HEK293T (cell line): ENCODE data around the gene DHRS4.

Experiments
- ARNT ChIP-seq: fragments of 450-650 bp; IDR thresholded peaks from 2 replicates; pipeline ENCODE4 v1.6.1; 2017; ENCODE audit warnings: mild to moderate bottlenecking
- BHLHE40 ChIP-seq: fragments of 450-650 bp; IDR thresholded peaks from 2 replicates; pipeline ENCODE4 v1.6.1; 2016; ENCODE audit warnings: mild to moderate bottlenecking, moderate library complexity, borderline replicate concordance
- ELF4 ChIP-seq: fragments of 450-650 bp; IDR thresholded peaks from 2 replicates; pipeline ENCODE4 v1.6.1; 2017; ENCODE audit warnings: antibody characterized with exemption
- FOXA1 ChIP-seq: fragments of 450-650 bp; IDR thresholded peaks from 2 replicates; pipeline ENCODE4 v1.6.1; 2016; ENCODE audit warnings: mild to moderate bottlenecking
- FOXK2 ChIP-seq: fragments of 450-650 bp; IDR thresholded peaks from 2 replicates; pipeline ENCODE4 v1.6.1; 2016; ENCODE audit warnings: mild to moderate bottlenecking
- FOXM1 ChIP-seq: fragments of 450-650 bp; IDR thresholded peaks from 2 replicates; pipeline ENCODE4 v1.6.1; 2017; ENCODE audit warnings: mild to moderate bottlenecking, borderline replicate concordance
- HDGF ChIP-seq: fragments of 450-650 bp; IDR thresholded peaks from 2 replicates; pipeline ENCODE4 v1.6.1; 2017; ENCODE audit warnings: antibody characterized with exemption, borderline replicate concordance
- L3MBTL2 ChIP-seq: fragments of 450-650 bp; conservative IDR thresholded peaks from 2 replicates; pipeline ENCODE4 v1.6.1; 2016; ENCODE audit warnings: mild to moderate bottlenecking
- NFRKB ChIP-seq: fragments of 450-650 bp; IDR thresholded peaks from 2 replicates; pipeline ENCODE4 v1.6.1; 2016; ENCODE audit warnings: mild to moderate bottlenecking, moderate library complexity
- PKNOX1 ChIP-seq: fragments of 450-650 bp; IDR thresholded peaks from 2 replicates; pipeline ENCODE4 v1.6.1; 2016
- SP1 ChIP-seq: fragments of 450-650 bp; IDR thresholded peaks from 2 replicates; pipeline ENCODE4 v1.6.1; 2017
- SUZ12 ChIP-seq: fragments of 450-650 bp; IDR thresholded peaks from 2 replicates; pipeline ENCODE4 v1.6.1; 2016; ENCODE audit warnings: mild to moderate bottlenecking
- TARDBP ChIP-seq: fragments of 450-650 bp; IDR thresholded peaks from 2 replicates; pipeline ENCODE4 v1.6.1; 2016
- ZNF384 ChIP-seq: fragments of 450-650 bp; IDR thresholded peaks from 2 replicates; pipeline ENCODE4 v1.6.1; 2016

- TF ChIP-seq FOXM1 (no peak), SP1 (no peak), BHLHE40 (no peak), SUZ12 (no peak), ELF4 (no peak), FOXA1 (no peak), FOXK2 (no peak), PKNOX1 (no peak), ZNF384 (no peak), ARNT (no peak), HDGF (no peak), NFRKB (no peak), L3MBTL2 (no peak), TARDBP (no peak)
Measured at GRCh38 chr14:23936084-23936829, 17.3 kb upstream of the DHRS4 start.
